ENCODE results near the gene DLX5.

DNA sequence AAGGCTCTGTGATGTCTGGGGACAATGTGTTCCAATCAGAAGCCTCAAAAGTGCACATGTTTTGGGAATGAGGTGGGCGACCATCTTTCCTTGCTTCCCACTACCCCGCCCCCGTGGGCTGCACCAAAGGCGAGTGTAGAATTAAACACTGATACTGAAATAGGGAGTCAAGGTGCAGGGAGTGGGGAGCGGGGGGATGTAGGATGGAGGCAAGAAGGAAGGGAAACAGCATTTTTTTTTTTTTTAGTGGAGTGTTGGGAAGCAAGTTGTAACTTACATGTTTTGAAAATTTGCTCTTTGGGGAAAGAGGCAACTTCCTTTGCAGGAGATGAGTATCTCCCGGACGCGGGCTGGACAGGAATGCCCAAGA is 484 bp upstream of the DLX5 start:
- TF ChIP-seq, protein P1, sequence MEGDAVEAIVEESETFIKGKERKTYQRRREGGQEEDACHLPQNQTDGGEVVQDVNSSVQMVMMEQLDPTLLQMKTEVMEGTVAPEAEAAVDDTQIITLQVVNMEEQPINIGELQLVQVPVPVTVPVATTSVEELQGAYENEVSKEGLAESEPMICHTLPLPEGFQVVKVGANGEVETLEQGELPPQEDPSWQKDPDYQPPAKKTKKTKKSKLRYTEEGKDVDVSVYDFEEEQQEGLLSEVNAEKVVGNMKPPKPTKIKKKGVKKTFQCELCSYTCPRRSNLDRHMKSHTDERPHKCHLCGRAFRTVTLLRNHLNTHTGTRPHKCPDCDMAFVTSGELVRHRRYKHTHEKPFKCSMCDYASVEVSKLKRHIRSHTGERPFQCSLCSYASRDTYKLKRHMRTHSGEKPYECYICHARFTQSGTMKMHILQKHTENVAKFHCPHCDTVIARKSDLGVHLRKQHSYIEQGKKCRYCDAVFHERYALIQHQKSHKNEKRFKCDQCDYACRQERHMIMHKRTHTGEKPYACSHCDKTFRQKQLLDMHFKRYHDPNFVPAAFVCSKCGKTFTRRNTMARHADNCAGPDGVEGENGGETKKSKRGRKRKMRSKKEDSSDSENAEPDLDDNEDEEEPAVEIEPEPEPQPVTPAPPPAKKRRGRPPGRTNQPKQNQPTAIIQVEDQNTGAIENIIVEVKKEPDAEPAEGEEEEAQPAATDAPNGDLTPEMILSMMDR (IDR thresholded peaks at IDR 0.05) = no peak
- TF ChIP-seq POLR2A (IDR thresholded peaks at IDR 0.05) (no peak), POLR2AphosphoS5 (IDR thresholded peaks at IDR 0.05) (no peak), EP300 (IDR thresholded peaks at IDR 0.05) (no peak)
